Right forelimb (tissue), 1 donor: ENCODE measurements around the gene EXOC4.
"Not testable (repeated sequence)": the region's sequence is repeated elsewhere in the genome, so short reads cannot be mapped to it uniquely, and the experiment has no call there.

Experiments
- DNase-seq: peaks from one replicate; pipeline ENCODE4 v3.0.0-alpha.2; 2018

Gene EXOC4

DNA sequence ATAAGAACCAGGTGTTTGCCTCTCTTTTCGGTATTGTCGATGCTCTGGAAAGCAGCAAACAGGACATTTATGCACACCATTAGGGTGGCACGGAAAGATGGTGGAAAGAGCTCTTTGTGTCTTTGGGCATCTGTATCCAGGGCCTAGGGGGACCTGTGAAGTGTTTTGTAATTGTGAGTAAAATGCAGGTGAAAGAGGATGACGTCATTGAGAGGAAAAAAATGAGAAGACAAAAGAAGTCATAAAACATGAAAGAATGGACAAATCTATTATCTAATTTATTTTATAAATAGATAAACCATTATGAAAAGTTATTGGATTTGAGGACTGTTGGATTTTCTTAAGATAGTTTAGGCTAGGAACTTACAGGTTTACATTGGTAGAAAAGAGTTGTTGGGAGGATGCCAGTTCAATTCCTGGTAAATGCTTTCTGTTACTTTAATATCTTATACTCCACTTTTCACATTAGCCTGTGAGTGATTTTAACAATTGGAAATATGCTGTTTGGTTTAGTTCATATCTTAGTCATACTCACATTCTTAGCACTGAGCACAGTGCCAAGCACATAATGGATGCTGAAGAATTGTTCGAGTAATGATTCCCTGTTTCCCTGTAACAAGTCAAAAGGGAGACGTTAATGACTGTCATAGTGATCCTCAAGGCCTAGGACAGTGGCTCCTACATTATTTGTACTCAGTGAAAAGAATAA is 62.6 kb downstream of the EXOC4 start:
- no peak for DNase-seq

DNA sequence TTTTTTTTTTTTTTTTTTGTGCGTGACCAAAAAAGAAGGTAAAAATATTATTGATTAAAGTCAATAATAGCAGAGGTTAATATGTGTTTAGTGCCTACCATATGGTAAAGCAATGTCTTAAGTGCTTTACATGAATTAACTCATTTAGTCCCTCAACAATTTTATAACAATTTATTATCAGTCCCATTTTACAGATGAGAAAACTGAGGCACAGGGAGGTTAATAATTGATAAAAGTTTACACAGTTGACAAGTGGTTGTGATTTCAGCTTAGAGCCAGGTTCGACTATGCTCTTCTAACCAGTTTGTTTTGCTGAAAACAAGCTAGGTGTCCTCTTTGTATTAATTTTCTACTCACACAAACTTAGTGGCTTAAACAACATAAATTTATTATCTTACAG is 67.0 kb downstream of the EXOC4 start:
- DNase-seq, result no peak

DNA sequence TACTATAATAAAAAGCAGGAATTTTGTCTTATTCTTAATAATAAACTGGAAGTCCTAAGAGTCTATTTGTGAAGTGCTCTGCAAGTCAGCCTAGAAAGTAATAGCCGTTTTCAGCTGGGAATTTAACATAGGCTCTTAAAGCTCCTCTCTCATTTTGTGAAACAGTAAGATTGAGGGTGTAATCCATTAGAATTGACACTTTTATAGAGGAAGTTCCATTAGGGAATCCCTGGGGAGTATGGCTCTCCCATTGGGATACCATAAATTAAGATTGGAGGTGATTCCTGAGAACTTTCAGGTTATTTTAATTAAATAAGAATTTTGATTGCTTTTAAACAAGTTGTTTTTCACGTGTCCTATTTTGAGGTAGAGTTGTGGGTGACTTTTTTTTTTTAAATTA is 68.0 kb downstream of the EXOC4 start:
- no peak for DNase-seq

DNA sequence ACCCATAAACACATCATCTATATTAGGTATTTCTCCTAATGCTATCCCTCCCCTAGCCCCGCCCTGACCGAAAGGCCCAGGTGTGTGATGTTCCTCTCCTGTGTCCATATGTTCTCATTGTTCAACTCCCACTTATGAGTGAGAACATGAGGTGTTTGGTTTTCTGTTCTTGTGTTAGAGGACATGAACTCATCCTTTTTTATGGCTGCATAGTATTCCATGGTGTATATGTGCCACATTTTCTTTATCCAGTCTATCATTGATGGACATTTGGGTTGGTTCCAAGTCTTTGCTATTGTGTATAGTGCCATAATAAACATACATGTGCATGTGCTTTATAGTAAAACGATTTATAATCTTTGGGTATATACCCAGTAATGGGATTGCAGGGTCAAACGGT is 68.5 kb downstream of the EXOC4 start:
- not testable (repeated sequence) for DNase-seq

DNA sequence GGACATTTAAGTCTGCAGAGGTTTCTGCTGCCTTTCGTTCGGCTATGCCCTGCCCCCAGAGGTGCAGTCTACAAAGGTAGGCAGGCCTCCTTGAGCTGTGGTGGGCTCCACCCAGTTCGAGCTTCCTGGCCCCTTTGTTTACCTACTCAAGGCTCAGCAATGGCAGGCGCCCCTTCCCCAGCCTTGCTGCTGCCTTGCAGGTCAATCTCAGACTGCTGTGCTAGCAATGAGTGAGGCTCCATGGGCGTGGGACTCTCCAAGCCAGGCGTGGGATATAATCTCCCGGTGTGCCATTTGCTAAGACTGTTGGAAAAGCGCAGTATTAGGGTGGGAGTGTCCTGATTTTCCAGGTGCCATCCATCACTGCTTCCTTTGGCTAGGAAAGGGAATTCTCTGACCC is 73.9 kb downstream of the EXOC4 start:
- not testable (repeated sequence) for DNase-seq

DNA sequence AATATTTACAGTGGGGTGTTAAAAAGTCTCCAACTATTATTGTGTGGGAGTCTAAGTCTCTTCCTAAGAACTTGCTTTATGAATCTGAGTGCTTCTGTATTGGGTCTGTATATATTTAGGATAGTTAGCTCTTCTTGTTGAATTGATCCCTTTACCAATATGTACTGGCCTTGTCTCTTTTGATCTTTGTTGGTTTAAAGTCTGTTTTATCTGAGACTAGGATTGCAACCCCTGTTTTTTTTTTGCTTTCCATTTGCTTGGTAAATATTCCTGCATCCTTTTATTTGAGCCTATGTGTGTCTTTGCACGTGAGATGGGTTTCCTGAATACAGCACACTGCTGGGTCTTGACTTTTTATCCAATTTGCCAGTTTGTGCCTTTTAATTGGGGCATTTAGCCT is 75.1 kb downstream of the EXOC4 start:
- DNase-seq, result not testable (repeated sequence)

DNA sequence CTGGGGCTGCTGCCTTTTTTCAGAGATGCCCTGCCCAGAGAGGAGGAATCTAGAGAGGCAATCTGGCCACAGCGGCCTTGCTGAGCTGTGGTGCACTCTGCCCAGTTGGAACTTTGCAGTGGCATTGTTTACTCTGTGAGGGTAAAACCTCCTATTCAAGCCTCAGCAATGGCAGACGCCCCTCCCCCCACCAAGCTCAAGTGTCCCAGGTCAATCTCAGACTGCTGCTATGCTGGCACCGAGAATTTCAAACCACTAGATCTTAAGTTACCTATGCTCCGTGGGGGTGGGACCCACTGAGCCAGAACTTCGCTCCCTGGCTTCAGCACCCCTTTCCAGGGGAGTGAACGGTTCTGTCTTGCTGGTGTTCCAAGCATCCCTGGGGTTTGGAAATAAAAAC is 77.2 kb downstream of the EXOC4 start:
- DNase-seq, result no peak

DNA sequence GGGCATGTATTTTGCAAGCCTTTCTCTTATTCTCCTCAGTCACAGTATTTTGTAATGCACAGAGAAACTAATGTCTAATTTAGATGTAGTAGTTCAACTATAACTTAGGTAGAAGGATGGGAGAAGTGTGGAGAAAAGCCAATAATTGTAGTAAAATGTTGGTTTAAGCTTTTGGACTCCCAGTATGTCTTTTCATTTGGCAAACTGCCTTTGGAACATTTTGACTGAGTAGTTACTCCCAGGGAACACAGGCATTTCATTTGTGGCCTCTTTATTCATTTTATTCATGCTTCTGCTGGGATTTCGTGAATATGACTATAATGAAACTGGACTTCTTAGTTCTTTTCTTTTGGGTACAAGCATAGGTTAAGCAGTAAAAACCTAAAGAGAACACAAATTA is 79.0 kb downstream of the EXOC4 start:
- no peak for DNase-seq

DNA sequence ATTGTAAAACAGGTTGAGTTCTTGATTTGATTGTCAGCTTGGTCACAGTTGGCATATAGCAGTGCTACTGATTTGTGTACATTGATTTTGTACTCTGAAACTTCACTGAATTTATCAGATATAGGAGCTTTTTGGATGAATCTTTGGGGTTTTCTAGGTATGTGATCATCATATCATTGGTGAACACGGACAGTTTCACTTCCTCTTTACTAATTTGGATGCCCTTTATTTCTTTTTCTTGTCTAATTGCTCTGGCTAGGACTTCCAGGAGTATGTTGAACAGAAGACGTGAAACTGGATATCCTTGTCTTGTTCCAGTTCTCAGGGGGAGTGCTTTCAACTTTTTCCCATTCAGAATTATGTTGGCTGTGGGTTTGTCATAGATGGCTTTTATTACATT is 86.9 kb downstream of the EXOC4 start:
- DNase-seq, result no peak

DNA sequence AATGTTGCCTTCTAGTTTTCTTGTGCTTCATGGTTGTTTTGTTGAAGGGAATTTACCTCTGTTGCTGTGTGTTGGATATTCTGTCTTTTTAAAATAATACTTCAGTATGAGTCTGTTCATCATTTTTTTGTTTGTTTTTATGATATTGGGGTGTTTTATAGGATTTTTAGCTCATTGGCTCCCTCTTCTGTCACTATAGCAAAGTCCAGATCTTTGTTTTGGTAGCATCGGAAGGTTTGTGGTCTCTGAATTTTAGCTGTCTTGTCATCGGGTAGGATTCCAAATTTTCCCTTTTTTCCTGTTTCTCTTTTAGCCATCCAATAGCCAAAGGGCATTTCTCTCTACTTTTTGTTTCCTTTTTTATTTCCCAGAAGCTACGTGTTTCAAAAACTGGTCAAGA is 91.4 kb downstream of the EXOC4 start:
- no peak for DNase-seq

DNA sequence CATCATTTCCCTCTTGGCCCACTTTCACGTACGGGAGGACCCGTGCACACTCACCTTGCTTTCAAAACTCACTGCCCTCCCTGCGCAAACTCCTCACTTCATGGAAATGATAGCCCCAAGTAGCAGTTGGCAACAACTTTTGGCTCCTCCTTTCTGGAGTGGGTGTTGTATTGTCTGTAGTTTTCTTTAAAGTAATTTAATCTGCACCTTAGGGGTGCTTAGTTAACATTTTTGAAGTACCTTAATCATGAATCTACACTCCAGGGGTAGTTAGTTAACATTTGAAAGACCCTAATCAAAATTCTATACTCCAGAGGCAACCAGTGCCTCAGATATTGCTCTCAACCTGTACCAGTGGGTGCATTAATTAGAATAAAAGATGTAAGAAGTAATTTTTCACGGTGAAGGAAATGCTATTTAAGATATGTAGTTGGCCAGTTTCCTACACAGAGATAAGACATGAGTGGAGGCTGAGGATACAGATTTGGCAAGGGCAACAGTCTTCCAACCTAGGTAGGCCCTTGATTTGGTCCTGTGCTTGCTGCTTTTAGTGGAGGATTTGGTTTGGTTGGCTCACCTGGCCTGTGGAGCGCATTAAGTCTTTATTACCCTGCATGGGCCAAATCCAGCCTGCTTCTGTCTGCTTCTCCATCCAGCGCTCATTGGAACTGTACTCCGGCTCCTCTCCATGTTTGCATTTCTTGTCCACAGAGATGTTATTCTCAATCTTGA is 93.0 kb downstream of the EXOC4 start:
- no peak for DNase-seq

DNA sequence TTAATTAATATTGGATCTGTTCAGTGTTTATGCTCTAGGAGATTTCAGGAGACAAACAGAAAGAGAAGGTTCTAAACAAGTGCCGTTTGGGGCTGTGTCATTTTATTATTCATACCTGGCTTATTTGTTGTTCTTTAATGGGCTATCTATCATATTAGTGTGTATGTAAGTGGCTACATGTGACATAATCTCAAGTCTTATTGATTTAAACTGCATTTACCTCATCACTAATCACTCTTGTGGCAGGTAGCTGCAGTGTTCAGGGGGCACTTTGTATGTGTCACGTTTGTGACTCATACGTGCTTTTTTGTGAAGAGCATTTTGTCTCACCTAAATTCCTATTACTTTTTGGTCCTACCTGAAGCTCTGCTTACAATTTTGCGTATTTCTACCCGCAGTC is 95.4 kb downstream of the EXOC4 start:
- no peak for DNase-seq

DNA sequence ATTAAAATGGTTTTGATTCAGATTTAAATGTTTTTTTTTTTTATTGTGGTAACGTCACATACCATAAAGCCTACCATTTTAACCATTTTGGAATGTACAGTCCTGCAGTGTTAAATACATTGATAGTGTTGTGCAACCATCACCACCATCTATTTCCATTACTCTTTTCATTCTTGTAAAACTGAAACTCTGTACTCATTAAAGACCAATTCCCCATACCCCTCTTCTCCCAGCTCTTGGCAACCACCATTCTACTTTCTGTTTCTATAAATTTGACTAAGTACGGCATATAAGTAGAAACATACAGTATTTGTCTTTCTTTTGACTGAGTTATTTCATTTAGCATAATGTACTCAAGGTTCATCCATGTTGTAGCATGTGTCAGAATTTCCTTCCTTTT is 96.2 kb downstream of the EXOC4 start:
- DNase-seq, result no peak

DNA sequence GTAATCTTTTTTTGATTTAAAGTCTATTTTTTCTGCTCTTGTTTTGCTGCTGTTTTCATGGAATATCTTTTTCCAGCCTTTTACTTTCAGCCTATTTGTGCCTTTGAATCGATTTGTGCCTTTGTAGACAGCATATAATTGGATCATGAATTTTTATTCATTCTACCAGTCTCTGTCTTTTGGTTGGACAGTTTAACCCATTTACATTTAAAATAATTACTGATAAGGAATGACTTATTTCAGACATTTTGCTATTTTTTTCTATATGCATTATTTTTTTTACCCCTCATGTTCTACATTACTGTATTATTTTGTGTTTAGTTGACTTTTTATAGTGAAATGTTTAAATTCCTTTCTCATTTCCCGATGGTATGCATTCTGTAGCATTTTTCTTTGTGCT is 99.6 kb downstream of the EXOC4 start:
- DNase-seq, result no peak

DNA sequence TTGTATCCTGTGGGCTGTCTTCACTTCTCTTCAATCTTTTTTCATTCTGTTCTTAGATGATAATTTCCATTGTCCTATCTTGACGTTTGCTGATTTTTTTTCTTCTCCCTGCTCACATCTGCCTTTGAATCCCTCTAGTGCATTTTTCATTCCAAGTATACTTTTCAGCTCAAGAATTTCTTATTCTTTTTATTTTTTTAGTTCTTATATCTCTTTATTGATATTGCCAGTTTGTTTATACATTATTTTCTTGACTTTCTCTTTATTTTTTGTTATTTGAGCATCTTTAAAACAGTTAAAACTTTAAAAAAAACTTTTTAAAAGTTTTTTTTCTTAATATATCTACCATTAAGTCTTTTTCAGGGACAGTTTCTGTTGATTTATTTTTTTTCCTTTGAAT is 100.9 kb downstream of the EXOC4 start:
- no peak for DNase-seq

DNA sequence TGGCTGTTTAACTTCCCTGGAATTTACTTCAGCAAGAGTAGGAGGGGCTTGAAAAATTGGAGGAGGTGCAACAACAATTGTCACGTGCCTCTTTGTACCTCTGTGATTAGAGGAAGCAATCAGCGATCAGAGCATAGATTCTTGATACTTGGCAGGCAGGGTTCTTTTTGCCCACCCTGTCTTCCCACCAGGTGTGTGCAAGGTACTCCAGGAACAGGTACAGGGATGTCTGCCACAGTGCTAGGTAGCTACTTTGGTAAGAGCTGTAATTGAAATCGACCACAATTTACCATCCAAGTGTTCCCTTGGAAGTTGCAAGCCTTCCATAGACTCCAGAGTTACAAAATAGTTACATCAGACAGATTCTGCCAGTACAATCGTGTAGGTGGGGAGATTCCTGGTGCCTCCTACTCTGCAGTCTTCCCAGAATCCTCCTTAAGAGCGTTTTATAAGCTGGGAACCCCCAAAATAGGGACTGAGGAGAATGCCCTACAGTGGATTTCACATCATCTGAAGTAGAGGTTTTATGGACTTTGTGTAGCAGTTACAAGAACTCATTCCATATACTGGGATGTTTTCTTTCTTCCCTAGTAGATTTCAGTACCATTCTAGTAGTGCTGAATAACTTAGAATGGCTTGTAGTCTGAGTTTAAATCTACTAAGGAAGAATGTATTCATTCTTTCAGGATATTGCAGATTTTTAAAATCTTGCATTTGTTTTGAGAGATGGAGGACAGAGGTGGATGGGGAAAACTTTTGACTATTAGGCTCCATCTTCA is 101.9 kb downstream of the EXOC4 start:
- no peak for DNase-seq

DNA sequence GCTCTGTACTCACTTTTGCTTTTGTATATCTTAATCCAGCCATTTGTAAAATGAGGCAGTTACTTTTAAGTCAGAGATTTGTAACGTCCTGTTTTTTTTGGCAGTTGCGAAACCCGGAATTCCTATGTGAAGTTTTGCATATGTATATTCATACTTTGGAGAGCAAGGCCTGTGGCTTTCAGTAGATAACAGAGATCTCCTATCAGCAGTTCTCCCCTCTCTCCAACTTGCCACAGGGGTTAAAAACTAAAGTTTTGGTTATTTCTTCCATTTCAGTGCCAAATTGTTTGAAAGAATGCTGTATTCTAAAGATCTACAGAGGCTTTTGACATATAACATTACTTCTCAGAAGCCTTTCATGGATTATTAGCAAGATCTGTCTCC is 102.4 kb downstream of the EXOC4 start:
- no peak for DNase-seq

DNA sequence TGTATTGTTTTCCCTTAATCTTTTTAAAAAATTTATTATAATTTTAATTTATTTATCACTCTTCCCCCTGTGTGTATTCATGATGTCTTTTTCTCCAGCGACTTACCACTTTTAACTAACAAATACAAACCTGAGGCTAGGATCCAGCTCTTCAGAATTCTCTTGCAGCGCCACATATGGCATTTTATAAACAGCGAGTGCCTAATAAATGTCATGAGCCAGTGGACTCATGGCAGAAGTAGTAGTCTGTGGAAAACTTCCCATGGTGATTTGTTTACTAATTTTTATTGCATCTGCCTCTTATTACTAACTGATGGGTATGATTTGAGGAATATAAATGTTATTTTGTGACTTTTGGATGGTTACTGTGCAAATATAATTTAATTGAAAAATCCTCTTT is 102.9 kb downstream of the EXOC4 start:
- DNase-seq, result no peak

DNA sequence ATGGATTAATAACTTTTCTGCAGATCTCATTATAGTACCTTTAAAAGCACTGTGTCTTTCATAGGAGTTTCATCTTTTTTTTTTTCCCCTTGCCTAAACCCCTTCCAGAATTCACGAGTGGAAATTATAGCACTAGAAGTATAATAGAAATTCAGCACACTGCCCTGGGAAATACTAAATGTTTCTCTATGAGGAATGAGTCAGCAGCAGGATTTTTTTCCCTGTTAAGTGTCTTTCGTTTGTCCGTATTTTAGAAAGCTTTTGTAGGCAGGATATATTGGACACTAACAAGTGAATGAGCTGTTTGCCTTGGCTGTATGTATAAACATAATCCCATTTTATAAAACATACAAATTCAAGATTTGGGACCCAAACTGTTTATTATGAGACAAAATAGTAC is 105.8 kb downstream of the EXOC4 start:
- DNase-seq, result no peak

DNA sequence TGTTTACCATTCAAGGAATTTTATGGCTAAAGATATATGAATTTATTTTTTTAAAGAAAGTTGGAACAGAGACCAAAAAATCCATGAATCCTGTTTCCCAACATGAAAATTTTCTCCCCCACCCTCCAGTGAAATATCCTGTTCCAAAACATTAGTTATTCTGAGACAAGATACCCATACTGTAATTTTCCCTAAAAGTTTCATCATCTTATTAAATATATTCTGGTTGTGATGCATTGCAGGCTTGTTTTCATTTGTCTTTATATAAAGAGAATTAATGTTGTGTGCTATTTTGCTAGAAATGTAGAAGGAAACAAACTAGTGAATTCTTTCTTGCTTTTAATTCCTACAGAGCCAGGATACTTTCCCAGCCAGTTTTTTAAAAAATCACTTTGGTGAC is 106.6 kb downstream of the EXOC4 start:
- no peak for DNase-seq

DNA sequence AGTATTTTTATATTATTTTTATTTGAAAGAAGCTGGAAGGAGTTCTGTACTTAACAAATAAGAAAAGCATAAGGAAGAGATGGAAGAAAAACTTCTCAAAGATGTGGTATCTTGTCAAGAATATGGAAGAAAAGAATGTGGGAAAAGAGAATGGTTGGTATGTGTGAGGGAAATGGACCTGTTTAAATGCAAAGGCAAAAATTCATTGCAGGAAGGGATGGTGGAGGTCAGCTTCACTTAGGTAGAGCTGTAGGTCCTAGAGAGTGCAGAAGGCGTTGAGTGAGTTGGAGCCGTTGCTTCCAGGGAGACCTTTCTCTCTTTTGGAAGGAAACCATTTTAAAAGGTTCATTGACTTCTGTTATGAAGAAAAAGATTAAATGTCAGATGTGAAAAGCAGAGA is 107.3 kb downstream of the EXOC4 start:
- DNase-seq, result no peak

DNA sequence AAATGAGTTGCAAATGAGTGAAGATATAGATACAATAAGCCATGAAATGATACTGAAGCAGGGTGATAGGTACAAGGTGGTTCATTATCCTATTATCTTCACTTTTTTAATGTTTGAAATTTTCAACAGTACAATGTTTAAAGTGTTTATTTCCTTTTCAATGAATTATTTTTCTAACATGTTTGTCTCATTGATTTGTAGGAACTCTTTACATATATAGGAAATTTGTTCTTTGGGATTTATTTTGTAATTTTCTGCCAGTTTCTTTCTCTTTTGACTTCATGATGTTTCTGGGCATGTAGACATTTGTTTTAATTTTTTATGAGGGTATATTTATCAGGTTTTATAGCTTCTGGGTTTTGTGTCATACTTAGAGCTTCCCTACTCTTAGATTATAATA is 108.9 kb downstream of the EXOC4 start:
- DNase-seq, result no peak

DNA sequence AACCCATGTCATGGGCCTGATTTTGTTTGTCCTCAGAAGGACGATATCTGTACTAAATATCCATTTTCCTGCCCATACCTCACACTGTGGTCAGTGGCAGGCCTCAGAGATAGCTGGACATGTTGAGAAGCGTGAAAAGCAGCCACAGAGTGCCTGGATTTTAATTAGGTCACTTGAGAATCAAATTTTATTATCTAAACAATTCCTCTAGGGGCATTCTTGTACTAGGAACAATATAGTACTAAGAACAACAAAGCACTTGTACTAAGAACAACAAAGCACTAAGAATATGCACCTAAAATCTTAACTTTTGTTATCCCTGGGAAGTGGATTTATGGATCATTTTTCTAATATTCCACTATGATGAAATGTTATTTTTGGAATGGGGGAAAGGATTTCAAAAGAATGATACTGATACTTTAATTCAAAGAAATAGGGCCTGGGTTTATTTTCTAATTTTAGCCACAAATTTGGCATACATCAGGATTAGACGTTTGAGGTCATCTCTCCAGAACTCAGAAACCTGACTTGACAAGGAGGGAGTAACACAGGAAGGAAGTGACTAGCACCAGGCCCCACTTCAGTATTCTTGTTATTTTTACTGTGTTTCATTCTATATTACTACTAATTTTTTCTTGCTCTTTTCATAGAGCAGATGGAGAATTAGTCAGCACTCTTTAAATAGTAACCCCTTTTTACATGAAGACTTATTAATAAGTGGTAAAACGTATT is 112.2 kb downstream of the EXOC4 start:
- no peak for DNase-seq
